Measurements from ENCODE around the gene SLC6A11.

DNA sequence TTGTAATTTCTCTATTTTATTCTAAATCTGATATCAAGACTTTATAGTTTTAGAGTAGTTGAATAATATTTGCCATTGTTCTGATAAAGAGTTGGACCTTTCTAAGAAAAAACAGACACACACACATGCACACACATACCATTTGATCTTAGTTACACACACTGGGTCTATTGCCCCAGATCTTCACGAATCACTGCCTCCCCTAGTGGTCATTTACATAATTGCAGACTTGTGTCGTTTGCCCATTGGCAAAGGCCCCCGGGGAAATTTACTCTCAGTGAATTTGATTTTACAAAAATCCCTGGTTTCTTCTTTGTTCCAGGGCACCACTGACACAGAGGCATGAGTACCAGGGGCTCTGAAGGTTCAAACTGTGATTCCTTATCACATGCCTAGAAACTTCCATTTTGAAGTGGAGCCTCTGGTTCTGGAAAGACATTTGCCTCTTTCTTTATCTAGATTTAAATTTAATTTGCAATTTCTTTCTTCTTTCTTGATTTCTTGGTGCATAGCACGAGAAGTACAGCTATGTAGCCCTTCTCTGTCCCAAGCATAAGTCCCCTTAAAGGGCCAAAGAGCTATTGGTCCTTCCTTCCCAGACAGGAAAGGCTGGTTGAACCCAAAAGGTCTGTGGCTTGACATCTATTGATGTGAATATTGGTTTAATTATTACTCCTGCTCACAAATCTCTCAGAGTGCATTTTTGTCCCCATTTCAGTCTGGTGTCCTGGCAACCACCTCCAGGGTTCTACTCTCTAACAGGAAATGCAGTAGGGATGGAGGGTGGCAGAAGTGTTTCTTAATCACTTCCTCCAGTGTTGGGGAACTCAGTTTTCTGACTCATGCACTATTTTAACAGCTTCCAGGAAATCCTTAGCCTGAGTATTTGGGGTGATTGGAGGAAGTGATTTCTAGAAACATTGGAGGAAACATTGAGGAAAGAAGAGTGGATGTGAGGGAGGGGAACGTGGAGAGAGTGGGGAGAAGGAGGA, 32.4 kb upstream of the SLC6A11 start:
- TF ChIP-seq EP300 (IDR thresholded peaks at IDR 0.05) (no peak), CTCF (IDR thresholded peaks at IDR 0.05) (no peak), POLR2A (IDR thresholded peaks at IDR 0.05) (no peak)
